HepG2 (cell line): Measurements from ENCODE around the gene KATNAL2. TPM values are rescaled to one million over a fixed set of nuclear protein-coding genes. Genes with fewer than 3 reads are reported as not detected.

Experiments used
- ATAC-seq: fragments of 200-7000 bp; cut with Tn5 transposase; 3 replicates; pipeline ENCODE4 v1.9.1; 2020; ENCODE audit warnings: mild to moderate bottlenecking, moderate library complexity
- BruUV-seq: library from RNA; stranded (reverse); fragments of 400-500 nt; replicated peaks from 2 replicates; lab custom pipeline; 2021; lab: Mats Ljungman, UMichigan
- CTCF ChIA-PET: fragments of 300-600 bp; formaldehyde crosslinking; extraction: SDS; loops from one replicate; lab custom pipeline; 2021; ENCODE audit warnings: low total read pairs, inconsistent platforms, low intra/inter-chr PET ratio; lab: Yijun Ruan, JAX
- POLR2A ChIA-PET: fragments of 350-600 bp; sonication (Branson Sonifier 250); formaldehyde crosslinking; loops from one replicate; lab custom pipeline; 2020; ENCODE audit warnings: antibody characterized with exemption, inconsistent platforms; lab: Yijun Ruan, JAX
- DNase-seq: peaks from one replicate; pipeline ENCODE4 v3.0.0-alpha.2; 2015; ENCODE audit warnings: low spot score
- FAIRE-seq: peaks from 3 replicates; lab custom pipeline; 2011; peaks lifted over from hg19 to GRCh38; lab: Jason Lieb, UNC
- H2AFZ ChIP-seq: one replicate; pipeline ENCODE4 v1.6.1; 2011; ENCODE audit warnings: low read length, inconsistent platforms
- H3K27ac ChIP-seq: fragments of 300-600 bp; 3 replicates; pipeline ENCODE4 v1.8.0; 2011; ENCODE audit warnings: mixed run types, mild to moderate bottlenecking, mixed read lengths, low read length, inconsistent platforms; ENCODE audit not compliant: insufficient read depth; ENCODE audit errors: extremely low read length
- H3K27me3 ChIP-seq, 2 experiments: fragments of 200-600 bp in 1 of 2; 2 replicates in 1 of 2; 3 replicates in 1 of 2; pipeline versions ENCODE4 v1.6.0 to v1.8.0; 2011; ENCODE audit warnings: low read length in 2 of 2, mild to moderate bottlenecking in 2 of 2, moderate library complexity in 2 of 2, inconsistent platforms in 1 of 2; ENCODE audit not compliant: insufficient read depth in 2 of 2, control insufficient read depth in 1 of 2
- H3K36me3 ChIP-seq, 2 experiments: fragments of 200-600 bp in 1 of 2; replicated peaks in 1 of 2; 2 replicates in 1 of 2; 3 replicates in 1 of 2; pipeline versions ENCODE4 v1.5.1 to v1.8.0; 2011; ENCODE audit warnings: low read length in 2 of 2, inconsistent platforms in 1 of 2; ENCODE audit not compliant: insufficient read depth in 2 of 2, control insufficient read depth in 1 of 2
- H3K4me1 ChIP-seq: 2 replicates; pipeline ENCODE4 v1.5.1; 2012; ENCODE audit warnings: low read length, inconsistent platforms; ENCODE audit not compliant: insufficient read depth
- H3K4me2 ChIP-seq: 2 replicates; pipeline ENCODE4 v1.6.0; 2011; ENCODE audit warnings: low read depth, low read length, inconsistent platforms
- H3K4me3 ChIP-seq, 3 experiments: fragments of 200-600 bp in 1 of 3; sonication (generic), shearing (Covaris generic) in 1 of 3; replicated peaks in 1 of 3; 2 replicates each; pipeline ENCODE4 v1.5.1; 2011 to 2016; ENCODE audit warnings: low read length in 3 of 3, inconsistent platforms in 2 of 3, low read depth in 2 of 3, mild to moderate bottlenecking in 2 of 3, control low read depth in 1 of 3, mixed read lengths in 1 of 3; ENCODE audit not compliant: insufficient read depth in 1 of 3
- H3K79me2 ChIP-seq: one replicate; pipeline ENCODE4 v1.6.1; 2011; ENCODE audit warnings: low read length, inconsistent platforms; ENCODE audit not compliant: insufficient read depth
- H3K9ac ChIP-seq: 2 replicates; pipeline ENCODE4 v1.6.0; 2011; ENCODE audit warnings: mild to moderate bottlenecking, low read depth, low read length, inconsistent platforms; ENCODE audit not compliant: insufficient read depth
- H3K9me3 ChIP-seq: 2 replicates; pipeline ENCODE4 v1.5.1; 2012; ENCODE audit warnings: mild to moderate bottlenecking, low read length
- H4K20me1 ChIP-seq: 2 replicates; pipeline ENCODE4 v1.6.0; 2011; ENCODE audit warnings: inconsistent platforms, mild to moderate bottlenecking, low read length, moderate library complexity; ENCODE audit not compliant: insufficient read depth
- AHR ChIP-seq: IDR thresholded peaks from 2 replicates; pipeline ENCODE4 v1.6.1; 2018; ENCODE audit warnings: missing genetic modification reagents, missing compliant biosample characterization
- ATF7 ChIP-seq, 2 experiments: fragments of 450-650 bp in 1 of 2; sonication (generic) in 1 of 2; formaldehyde crosslinking in 1 of 2; IDR thresholded peaks; 2 replicates each; pipeline versions ENCODE4 v1.4.0 to v1.6.1; 2016 to 2020; ENCODE audit warnings: antibody characterized with exemption in 1 of 2, mild to moderate bottlenecking in 1 of 2, missing genetic modification reagents in 1 of 2
- HDAC2 ChIP-seq: sonication (generic); formaldehyde crosslinking; IDR thresholded peaks from 2 replicates; pipeline ENCODE4 v1.4.0; 2020; ENCODE audit warnings: missing genetic modification reagents
- MIXL1 ChIP-seq: IDR thresholded peaks from 2 replicates; pipeline ENCODE4 v1.6.1; 2016
- SIN3A ChIP-seq: IDR thresholded peaks from 2 replicates; pipeline ENCODE4 v1.6.1; 2011; ENCODE audit warnings: low read depth, mild to moderate bottlenecking, control low read depth, low read length, borderline replicate concordance
- SOX13 ChIP-seq, 3 experiments: fragments of 450-650 bp in 1 of 3; sonication (generic) in 1 of 3; formaldehyde crosslinking in 1 of 3; IDR thresholded peaks in 2 of 3; conservative IDR thresholded peaks in 1 of 3; 2 replicates each; pipeline versions ENCODE4 v1.5.0 to v1.6.1; 2016 to 2020; ENCODE audit warnings: antibody characterized with exemption in 1 of 3, mild to moderate bottlenecking in 1 of 3, missing compliant biosample characterization in 1 of 3, missing genetic modification reagents in 1 of 3, moderate library complexity in 1 of 3
- STAG1 ChIP-seq: sonication (generic); formaldehyde crosslinking; IDR thresholded peaks from 2 replicates; pipeline ENCODE4 v1.4.0; 2020; ENCODE audit warnings: missing genetic modification reagents
- TBX2 ChIP-seq: sonication (generic); formaldehyde crosslinking; IDR thresholded peaks from 2 replicates; pipeline ENCODE4 v1.5.0; 2020; ENCODE audit warnings: missing genetic modification reagents, mild to moderate bottlenecking, borderline replicate concordance
- TCF7 ChIP-seq: sonication (generic); IDR thresholded peaks from 2 replicates; pipeline ENCODE4 v1.6.1; 2016; ENCODE audit warnings: antibody characterized with exemption, low read depth
- ZKSCAN1 ChIP-seq: fragments of 150-350 bp; IDR thresholded peaks from 2 replicates; pipeline ENCODE4 v1.6.1; 2014; ENCODE audit warnings: low read length
- ZNF614 ChIP-seq: IDR thresholded peaks from 2 replicates; pipeline ENCODE4 v1.6.1; 2018; ENCODE audit warnings: missing biosample characterization, missing genetic modification reagents, inconsistent platforms, borderline replicate concordance
- WGBS: methylation state at CpG from one replicate; pipeline ENCODE4 v1.1.6; 2017; ENCODE audit warnings: low lambda C conversion rate; 5-methylcytosine and 5-hydroxymethylcytosine counted together
- in situ Hi-C: cut with HindIII; loops from 2 replicates; pipeline ENCODE4 v1.10.0; 2017; ENCODE audit warnings: low pct_unique_long_range_greater_than_20kb; ENCODE audit not compliant: extremely low pct_ligation_motif_present
- intact Hi-C: fragments of 100-400 bp; cut with micrococcal nuclease; formaldehyde crosslinking; loops from one replicate; pipeline ENCODE4 v1.10.0; 2022; ENCODE audit not compliant: unreplicated experiment
- polyA plus RNA-seq, 8 experiments: library from polyadenylated mRNA; depleted of rRNA in 3 of 8; stranded (reverse) in 7 of 8; unstranded in 1 of 8; fragments of >200 nt; fragmentation: Illumina TruSeq in 4 of 8; extraction: Trizol in 4 of 8; gene quantifications; 2 replicates each; pipeline versions ENCODE4 v1.2.1 to v1.2.3, GENCODE V29; 2011 to 2016; ENCODE audit warnings: low read depth in 4 of 8, missing spikeins in 1 of 8, mixed read lengths in 1 of 8; ENCODE audit not compliant: insufficient read depth in 1 of 8
- total RNA-seq, 5 experiments: library from RNA; depleted of rRNA; stranded (reverse); fragments of >200 nt; fragmentation: Illumina TruSeq; extraction: Trizol; gene quantifications; 2 replicates each; pipeline ENCODE4 v1.2.3, GENCODE V29; 2016; ENCODE audit warnings: low read depth in 1 of 5
- TF ChIP-seq, protein P1 (sequence below): sonication (generic); formaldehyde crosslinking; IDR thresholded peaks from 2 replicates; pipeline ENCODE4 v1.4.0; 2020; ENCODE audit warnings: mild to moderate bottlenecking, missing genetic modification reagents, borderline replicate concordance
- TF ChIP-seq, protein P2 (sequence below): sonication (generic); formaldehyde crosslinking; IDR thresholded peaks from 2 replicates; pipeline ENCODE4 v1.8.0; 2022; ENCODE audit warnings: missing genetic modification reagents, low read depth, mild to moderate bottlenecking, borderline replicate concordance
- TF ChIP-seq, protein P3 (sequence below): sonication (generic); formaldehyde crosslinking; IDR thresholded peaks from 2 replicates; pipeline ENCODE4 v1.5.1; 2020; ENCODE audit warnings: missing genetic modification reagents, mild to moderate bottlenecking, borderline replicate concordance
- TF ChIP-seq, protein P4 (sequence below): sonication (generic); formaldehyde crosslinking; IDR thresholded peaks from 2 replicates; pipeline ENCODE4 v1.4.0; 2020; ENCODE audit warnings: low read depth, missing genetic modification reagents

Gene KATNAL2
- total and polyA plus RNA-seq, 2 of the 13 experiments (the other 11 are each of a cell fraction or from before 2014, with no cell fraction given): not detected

DNA sequence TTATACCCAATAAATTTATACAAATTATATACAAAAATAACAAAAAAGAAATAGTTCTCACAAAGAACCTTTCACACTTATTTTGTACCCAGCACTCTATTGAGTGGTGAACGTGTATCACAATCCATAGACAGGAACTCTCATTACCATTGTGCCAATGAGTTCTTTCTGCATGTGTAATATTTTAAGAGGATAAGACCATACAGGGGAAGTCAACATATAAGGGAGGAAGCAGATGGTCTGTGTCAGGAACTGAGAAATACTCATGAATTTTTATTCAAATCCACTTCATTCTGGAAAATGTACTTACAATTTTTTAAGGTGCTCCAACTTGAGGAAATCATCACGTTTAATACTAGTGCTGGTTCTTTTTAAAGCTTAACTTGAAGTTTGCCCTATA is 145.1 kb downstream of the KATNAL2 start:
- CTCF ChIA-PET: no interaction called here
- TF ChIP-seq SIN3A (no peak), TCF7 (no peak), MIXL1 (CRISPR knock-in tag) (no peak), AHR (no peak), ZNF614 (CRISPR knock-in tag) (no peak), SOX13 (IDR thresholded peaks at IDR 0.05) (no peak), SOX13 (CRISPR knock-in tag; conservative IDR thresholded peaks at IDR 0.05 in 1 of 2, IDR thresholded peaks at IDR 0.05 in 1 of 2) (no peak), TBX2 (CRISPR knock-in tag) (no peak), ZKSCAN1 (no peak), ATF7 (IDR thresholded peaks at IDR 0.05) (no peak), ATF7 (CRISPR knock-in tag; IDR thresholded peaks at IDR 0.05) (no peak), HDAC2 (CRISPR knock-in tag) (no peak), STAG1 (CRISPR knock-in tag) (no peak)
- TF ChIP-seq, protein P1, sequence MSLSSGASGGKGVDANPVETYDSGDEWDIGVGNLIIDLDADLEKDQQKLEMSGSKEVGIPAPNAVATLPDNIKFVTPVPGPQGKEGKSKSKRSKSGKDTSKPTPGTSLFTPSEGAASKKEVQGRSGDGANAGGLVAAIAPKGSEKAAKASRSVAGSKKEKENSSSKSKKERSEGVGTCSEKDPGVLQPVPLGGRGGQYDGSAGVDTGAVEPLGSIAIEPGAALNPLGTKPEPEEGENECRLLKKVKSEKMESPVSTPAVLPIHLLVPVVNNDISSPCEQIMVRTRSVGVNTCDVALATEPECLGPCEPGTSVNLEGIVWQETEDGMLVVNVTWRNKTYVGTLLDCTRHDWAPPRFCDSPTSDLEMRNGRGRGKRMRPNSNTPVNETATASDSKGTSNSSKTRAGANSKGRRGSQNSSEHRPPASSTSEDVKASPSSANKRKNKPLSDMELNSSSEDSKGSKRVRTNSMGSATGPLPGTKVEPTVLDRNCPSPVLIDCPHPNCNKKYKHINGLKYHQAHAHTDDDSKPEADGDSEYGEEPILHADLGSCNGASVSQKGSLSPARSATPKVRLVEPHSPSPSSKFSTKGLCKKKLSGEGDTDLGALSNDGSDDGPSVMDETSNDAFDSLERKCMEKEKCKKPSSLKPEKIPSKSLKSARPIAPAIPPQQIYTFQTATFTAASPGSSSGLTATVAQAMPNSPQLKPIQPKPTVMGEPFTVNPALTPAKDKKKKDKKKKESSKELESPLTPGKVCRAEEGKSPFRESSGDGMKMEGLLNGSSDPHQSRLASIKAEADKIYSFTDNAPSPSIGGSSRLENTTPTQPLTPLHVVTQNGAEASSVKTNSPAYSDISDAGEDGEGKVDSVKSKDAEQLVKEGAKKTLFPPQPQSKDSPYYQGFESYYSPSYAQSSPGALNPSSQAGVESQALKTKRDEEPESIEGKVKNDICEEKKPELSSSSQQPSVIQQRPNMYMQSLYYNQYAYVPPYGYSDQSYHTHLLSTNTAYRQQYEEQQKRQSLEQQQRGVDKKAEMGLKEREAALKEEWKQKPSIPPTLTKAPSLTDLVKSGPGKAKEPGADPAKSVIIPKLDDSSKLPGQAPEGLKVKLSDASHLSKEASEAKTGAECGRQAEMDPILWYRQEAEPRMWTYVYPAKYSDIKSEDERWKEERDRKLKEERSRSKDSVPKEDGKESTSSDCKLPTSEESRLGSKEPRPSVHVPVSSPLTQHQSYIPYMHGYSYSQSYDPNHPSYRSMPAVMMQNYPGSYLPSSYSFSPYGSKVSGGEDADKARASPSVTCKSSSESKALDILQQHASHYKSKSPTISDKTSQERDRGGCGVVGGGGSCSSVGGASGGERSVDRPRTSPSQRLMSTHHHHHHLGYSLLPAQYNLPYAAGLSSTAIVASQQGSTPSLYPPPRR (CRISPR knock-in tag): no peak
- TF ChIP-seq, protein P2, sequence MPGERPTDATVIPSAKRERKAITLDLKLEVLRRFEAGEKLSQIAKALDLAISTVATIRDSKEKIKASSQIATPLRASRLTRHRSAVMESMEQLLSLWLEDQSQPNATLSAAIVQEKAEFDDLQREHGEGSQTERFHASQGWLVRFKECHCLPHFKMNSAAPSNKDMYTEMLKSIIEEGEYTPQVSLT (CRISPR knock-in tag): no peak
- TF ChIP-seq, protein P3, sequence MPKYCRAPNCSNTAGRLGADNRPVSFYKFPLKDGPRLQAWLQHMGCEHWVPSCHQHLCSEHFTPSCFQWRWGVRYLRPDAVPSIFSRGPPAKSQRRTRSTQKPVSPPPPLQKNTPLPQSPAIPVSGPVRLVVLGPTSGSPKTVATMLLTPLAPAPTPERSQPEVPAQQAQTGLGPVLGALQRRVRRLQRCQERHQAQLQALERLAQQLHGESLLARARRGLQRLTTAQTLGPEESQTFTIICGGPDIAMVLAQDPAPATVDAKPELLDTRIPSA (CRISPR knock-in tag): no peak
- TF ChIP-seq, protein P4, sequence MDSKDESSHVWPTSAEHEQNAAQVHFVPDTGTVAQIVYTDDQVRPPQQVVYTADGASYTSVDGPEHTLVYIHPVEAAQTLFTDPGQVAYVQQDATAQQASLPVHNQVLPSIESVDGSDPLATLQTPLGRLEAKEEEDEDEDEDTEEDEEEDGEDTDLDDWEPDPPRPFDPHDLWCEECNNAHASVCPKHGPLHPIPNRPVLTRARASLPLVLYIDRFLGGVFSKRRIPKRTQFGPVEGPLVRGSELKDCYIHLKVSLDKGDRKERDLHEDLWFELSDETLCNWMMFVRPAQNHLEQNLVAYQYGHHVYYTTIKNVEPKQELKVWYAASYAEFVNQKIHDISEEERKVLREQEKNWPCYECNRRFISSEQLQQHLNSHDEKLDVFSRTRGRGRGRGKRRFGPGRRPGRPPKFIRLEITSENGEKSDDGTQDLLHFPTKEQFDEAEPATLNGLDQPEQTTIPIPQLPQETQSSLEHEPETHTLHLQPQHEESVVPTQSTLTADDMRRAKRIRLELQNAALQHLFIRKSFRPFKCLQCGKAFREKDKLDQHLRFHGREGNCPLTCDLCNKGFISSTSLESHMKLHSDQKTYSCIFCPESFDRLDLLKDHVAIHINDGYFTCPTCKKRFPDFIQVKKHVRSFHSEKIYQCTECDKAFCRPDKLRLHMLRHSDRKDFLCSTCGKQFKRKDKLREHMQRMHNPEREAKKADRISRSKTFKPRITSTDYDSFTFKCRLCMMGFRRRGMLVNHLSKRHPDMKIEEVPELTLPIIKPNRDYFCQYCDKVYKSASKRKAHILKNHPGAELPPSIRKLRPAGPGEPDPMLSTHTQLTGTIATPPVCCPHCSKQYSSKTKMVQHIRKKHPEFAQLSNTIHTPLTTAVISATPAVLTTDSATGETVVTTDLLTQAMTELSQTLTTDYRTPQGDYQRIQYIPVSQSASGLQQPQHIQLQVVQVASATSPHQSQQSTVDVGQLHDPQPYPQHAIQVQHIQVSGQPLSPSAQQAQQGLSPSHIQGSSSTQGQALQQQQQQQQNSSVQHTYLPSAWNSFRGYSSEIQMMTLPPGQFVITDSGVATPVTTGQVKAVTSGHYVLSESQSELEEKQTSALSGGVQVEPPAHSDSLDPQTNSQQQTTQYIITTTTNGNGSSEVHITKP: no peak

More for the DNA sequence above, 145.1 kb downstream of the KATNAL2 start:
- Histone ChIP-seq H3K36me3 (no peaks in the 10 kb centered on the region), H3K4me1 (no peaks in the 10 kb centered on the region), H2AFZ (no peak overlapping the region), H3K4me2 (no peak overlapping the region), H3K27me3 (peaks cover 0 to 4% of the 10 kb centered on the region in 2 experiments; a peak in 1 of 5 replicates), H3K4me3 (no peak overlapping the region), H3K27ac (no peak overlapping the region), H3K9me3 (no peaks in the 10 kb centered on the region), H4K20me1 (no peaks in the 10 kb centered on the region), H3K9ac (no peak overlapping the region), H3K79me2 (no peaks in the 10 kb centered on the region)
- in situ Hi-C loops (no loop called here), intact Hi-C loops (no loop called here)
- no TSS peak for BruUV-seq
- FAIRE-seq: no peak
- no peak for DNase-seq
- POLR2A ChIA-PET: no interaction called here
- ATAC-seq: no peak
- 0% methylated on average over 2 of the region's 2 CpGs for WGBS
